Caco-2 (cell line): ENCODE data around the gene ACER3. TPM values are rescaled to one million over a fixed set of nuclear protein-coding genes. Genes with fewer than 3 reads are reported as not detected.
"Not testable (repeated sequence)": the region's sequence is repeated elsewhere in the genome, so short reads cannot be mapped to it uniquely, and the experiment has no call there.

Experiments
- BruUV-seq: library from RNA; stranded (reverse); fragments of 400-500 nt; replicated peaks from 2 replicates; lab custom pipeline; 2021; lab: Mats Ljungman, UMichigan
- CTCF ChIA-PET: fragments of 300-600 bp; sonication (Branson Sonifier 250); formaldehyde crosslinking; loops from one replicate; lab custom pipeline; 2022; ENCODE audit warnings: antibody characterized with exemption; lab: Charles Lee
- POLR2A ChIA-PET: fragments of 300-600 bp; sonication (Branson Sonifier 250); formaldehyde crosslinking; loops from one replicate; lab custom pipeline; 2022; ENCODE audit warnings: antibody characterized with exemption; lab: Charles Lee
- DNase-seq, 2 experiments: peaks; one replicate each; pipeline versions ENCODE4 v3.0.0 to v3.0.0-alpha.2; 2020 to 2022
- H3K27me3 ChIP-seq: replicated peaks from 2 replicates; pipeline ENCODE4 v1.6.0; 2011; ENCODE audit warnings: low read length; ENCODE audit not compliant: control insufficient read depth, insufficient read depth
- H3K36me3 ChIP-seq: 2 replicates; pipeline ENCODE4 v1.5.1; 2011; ENCODE audit warnings: low read length; ENCODE audit not compliant: control insufficient read depth, insufficient read depth
- H3K4me1 ChIP-seq: fragments of 250-450 bp; sonication (Bioruptor Pico); 2 replicates; pipeline ENCODE4 v1.5.1; 2020; ENCODE audit warnings: mild to moderate bottlenecking
- H3K4me3 ChIP-seq: 2 replicates; pipeline ENCODE4 v1.5.1; 2011; ENCODE audit warnings: low read depth, mild to moderate bottlenecking, control low read depth, low read length
- H3K9me3 ChIP-seq: fragments of 250-450 bp; sonication (Bioruptor Pico); 2 replicates; pipeline ENCODE4 v1.5.1; 2020; ENCODE audit warnings: mild to moderate bottlenecking, moderate library complexity
- H3K27ac Mint-ChIP-seq: one replicate; pipeline ENCODE4 v1.8.0; 2022; ENCODE audit warnings: mixed read lengths; ENCODE audit not compliant: unreplicated experiment
- H3K27me3 Mint-ChIP-seq: one replicate; pipeline ENCODE4 v1.8.0; 2022; ENCODE audit warnings: mixed read lengths; ENCODE audit not compliant: insufficient read depth, unreplicated experiment
- H3K36me3 Mint-ChIP-seq: one replicate; pipeline ENCODE4 v1.8.0; 2022; ENCODE audit warnings: mild to moderate bottlenecking, mixed read lengths; ENCODE audit not compliant: insufficient read depth, unreplicated experiment
- H3K4me1 Mint-ChIP-seq: one replicate; pipeline ENCODE4 v1.8.0; 2022; ENCODE audit warnings: low read depth, mixed read lengths; ENCODE audit not compliant: unreplicated experiment
- H3K4me3 Mint-ChIP-seq: one replicate; pipeline ENCODE4 v1.8.0; 2022; ENCODE audit warnings: mild to moderate bottlenecking, moderate library complexity, mixed read lengths; ENCODE audit not compliant: unreplicated experiment
- H3K9me3 Mint-ChIP-seq: one replicate; pipeline ENCODE4 v1.8.0; 2022; ENCODE audit warnings: mixed read lengths; ENCODE audit not compliant: unreplicated experiment
- CTCF ChIP-seq, 2 experiments: fragments of 200-600 bp in 1 of 2; IDR thresholded peaks; 1 replicate in 1 of 2; 2 replicates in 1 of 2; pipeline versions ENCODE4 v1.5.1 to v1.8.0; 2011 to 2022; ENCODE audit warnings: antibody characterized with exemption in 1 of 2, control low read depth in 1 of 2, inconsistent platforms in 1 of 2, low read depth in 1 of 2, low read length in 1 of 2, mild to moderate bottlenecking in 1 of 2, moderate library complexity in 1 of 2; ENCODE audit not compliant: insufficient read depth in 1 of 2, severe bottlenecking in 1 of 2, unreplicated experiment in 1 of 2
- intact Hi-C: fragments of 100-400 bp; cut with micrococcal nuclease; formaldehyde crosslinking; loops from one replicate; pipeline ENCODE4 v1.10.0; 2022; ENCODE audit not compliant: unreplicated experiment
- total RNA-seq: library from RNA; stranded (reverse); gene quantifications from 2 replicates; pipeline ENCODE4 v1.2.3, GENCODE V29; 2022

Gene ACER3
- total RNA-seq, 1 experiment from 2014 or later, result 37.5 TPM

- no peak overlapping the region for H3K4me3 ChIP-seq
- Mint-ChIP-seq H3K4me1 (peaks cover 6% of the 10 kb centered on the region), H3K9me3 (no peaks in the 10 kb centered on the region), H3K4me3 (no peak overlapping the region), H3K27me3 (no peaks in the 10 kb centered on the region), H3K36me3 (no peaks in the 10 kb centered on the region), H3K27ac (no peak overlapping the region)
- POLR2A ChIA-PET, result no interaction called here
- no peak for DNase-seq
- H3K36me3 ChIP-seq, result no peaks in the 10 kb centered on the region
- no peaks in the 10 kb centered on the region for H3K9me3 ChIP-seq
- no TSS peak for BruUV-seq
- peaks cover 7% of the 10 kb centered on the region; the same call in 1 of the 2 replicates for H3K4me1 ChIP-seq
- no peaks in the 10 kb centered on the region for H3K27me3 ChIP-seq
- no peak for TF ChIP-seq CTCF (IDR thresholded peaks at IDR 0.05; ENCODE audit: insufficient read depth in 1 of 2, low read depth in 1 of 2, low read length in 1 of 2, severe bottlenecking in 1 of 2, unreplicated experiment in 1 of 2)
- intact Hi-C loops, result no loop called here
- CTCF ChIA-PET, result no interaction called here
Observed at GRCh38 chr11:76897233-76897632, 36.5 kb downstream of the ACER3 start.

GRCh38 chr11:76901144-76901543 lies 40.4 kb downstream of the ACER3 start:
- no TSS peak for BruUV-seq
- intact Hi-C loops, result no loop called here

GRCh38 chr11:76901622-76902021 lies 40.9 kb downstream of the ACER3 start:
- H3K4me3 ChIP-seq, H3K4me3 Mint-ChIP-seq, H3K27me3 Mint-ChIP-seq, BruUV-seq, H3K36me3 Mint-ChIP-seq, H3K36me3 ChIP-seq, POLR2A ChIA-PET, DNase-seq, H3K27me3 ChIP-seq, H3K27ac Mint-ChIP-seq, H3K9me3 ChIP-seq: not testable (repeated sequence)
- intact Hi-C loops, result loop anchor here (2.0 kb wide), 1 partner anchor 41 kb away; the partner anchor contains the start of gene ACER3
- peaks cover 22% of the 10 kb centered on the region for H3K4me1 ChIP-seq
- CTCF ChIA-PET, result interaction anchor here (0.7 to 1.1 kb wide), 2 partner anchors 17 to 18 kb away, joined by 3 to 5 read pairs; no protein-coding TSS in a partner anchor
- H3K9me3 Mint-ChIP-seq, result peaks cover 17% of the 10 kb centered on the region
- H3K4me1 Mint-ChIP-seq, result peaks cover 20% of the 10 kb centered on the region

More at GRCh38 chr11:76901144-76901543, 40.4 kb downstream of the ACER3 start:
- Mint-ChIP-seq H3K4me3 (no peak overlapping the region), H3K36me3 (no peaks in the 10 kb centered on the region), H3K9me3 (peaks cover 12% of the 10 kb centered on the region), H3K27me3 (no peaks in the 10 kb centered on the region), H3K27ac (no peak overlapping the region), H3K4me1 (peaks cover 20% of the 10 kb centered on the region)
- Histone ChIP-seq H3K4me1 (peaks cover 22% of the 10 kb centered on the region), H3K9me3 (no peaks in the 10 kb centered on the region; the same call in 1 of the 2 replicates), H3K4me3 (no peak overlapping the region), H3K27me3 (no peaks in the 10 kb centered on the region), H3K36me3 (no peaks in the 10 kb centered on the region)
- no peak for TF ChIP-seq CTCF (IDR thresholded peaks at IDR 0.05; ENCODE audit: insufficient read depth in 1 of 2, low read depth in 1 of 2, low read length in 1 of 2, severe bottlenecking in 1 of 2, unreplicated experiment in 1 of 2)
- DNase-seq, result no peak
- CTCF ChIA-PET, result interaction anchor here (0.7 kb wide), 1 partner anchor 18 kb away, joined by 3 read pairs; no protein-coding TSS in a partner anchor
- POLR2A ChIA-PET, result no interaction called here
